HG02642 (cell line): ENCODE data around the gene POLR2L.
A peak's percentile ranks its signal among the peaks of the same experiment; 100 is the strongest.

Experiments
- ATAC-seq: cut with Tn5 transposase; IDR thresholded peaks from one replicate; pipeline ENCODE4 v1.9.1; 2021; ENCODE audit warnings: mild to moderate bottlenecking; ENCODE audit not compliant: unreplicated experiment, poor library complexity

Gene POLR2L

GRCh38 chr11:842370-843002, at the start of gene POLR2L, which contains the start of gene TSPAN4:
Gene POLR2L, minus strand, starts transcription at chr11:842529. Its CDS starts 21 bp downstream, at chr11:842508.
Gene TSPAN4, plus strand, starts transcription at chr11:842852. Its CDS starts 7,453 bp downstream, at chr11:850305.
- ATAC-seq, result peak; percentile 70

DNA sequence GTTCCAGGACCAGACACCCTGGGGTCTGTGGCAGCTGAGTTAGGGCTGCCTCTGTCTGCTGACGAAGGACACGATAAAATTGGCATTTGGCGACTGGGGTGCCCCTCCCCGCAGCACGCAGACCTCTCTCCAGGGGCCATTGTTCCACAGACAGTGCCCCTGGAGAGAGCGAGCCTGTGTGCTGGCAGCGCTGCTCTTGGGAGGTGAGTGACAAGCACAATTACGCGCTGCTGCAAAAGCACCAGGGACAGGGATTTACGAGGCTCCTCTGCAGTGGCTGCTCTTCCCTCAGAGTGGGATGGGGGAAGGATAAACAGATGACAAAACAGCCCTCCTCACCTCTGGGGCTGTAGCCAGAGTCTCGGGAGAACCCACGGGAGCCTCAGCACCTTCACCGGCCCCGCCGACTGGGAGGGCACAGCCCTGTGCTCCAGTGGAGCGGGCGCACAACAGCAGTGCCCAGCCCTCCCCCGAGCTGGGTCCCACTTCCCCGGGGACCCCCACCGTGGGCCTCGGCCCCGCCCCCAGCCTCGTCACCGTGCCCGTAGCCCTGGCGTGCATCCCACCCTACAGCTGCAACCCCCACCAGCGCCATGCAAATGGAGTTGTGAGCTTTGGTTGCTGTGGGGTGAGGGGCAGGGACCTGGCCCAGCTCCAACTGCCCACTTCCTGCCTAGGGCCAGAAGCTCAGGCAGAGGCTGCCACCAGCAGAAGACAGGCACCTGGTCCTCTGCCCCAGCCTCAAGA, 48.6 kb upstream of the POLR2L start:
- ATAC-seq, result no peak

DNA sequence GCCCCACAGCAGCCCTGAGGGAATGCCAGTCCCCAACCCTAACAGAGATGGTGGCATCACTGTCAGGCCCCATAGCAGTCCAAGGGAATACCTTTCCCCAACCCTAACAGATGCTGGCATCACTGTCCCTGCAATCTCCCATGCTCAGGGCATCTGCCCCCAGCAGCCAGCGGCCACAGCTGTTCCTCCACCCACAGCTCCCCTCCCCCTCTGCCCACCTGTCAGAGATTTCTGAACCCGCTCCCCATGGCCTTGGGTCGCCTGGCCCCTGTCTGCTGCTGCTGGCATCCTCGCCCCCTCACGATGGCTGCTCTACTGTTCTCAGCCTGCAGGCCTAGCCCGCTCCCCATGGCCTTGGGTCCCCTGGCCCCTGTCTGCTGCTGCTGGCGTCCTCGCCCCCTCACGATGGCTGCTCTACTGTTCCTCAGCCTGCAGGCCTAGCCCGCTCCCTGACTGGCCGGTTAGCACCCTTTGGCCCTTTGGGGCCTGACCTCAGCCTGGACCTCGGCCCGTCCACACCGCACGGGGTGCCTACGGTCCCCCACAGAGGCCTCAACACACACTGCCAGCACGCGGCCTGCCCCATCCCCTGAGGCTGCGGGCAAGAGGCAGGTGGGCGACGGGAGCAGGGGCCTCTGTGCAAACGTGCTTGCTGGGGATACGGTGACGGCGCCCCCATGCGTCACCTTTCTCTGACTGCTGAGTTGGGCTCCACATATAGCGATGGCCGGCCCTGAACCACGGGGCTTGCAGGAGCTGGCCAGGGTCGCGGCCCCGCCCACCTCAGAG, 47.6 kb upstream of the POLR2L start:
- ATAC-seq, result no peak

DNA sequence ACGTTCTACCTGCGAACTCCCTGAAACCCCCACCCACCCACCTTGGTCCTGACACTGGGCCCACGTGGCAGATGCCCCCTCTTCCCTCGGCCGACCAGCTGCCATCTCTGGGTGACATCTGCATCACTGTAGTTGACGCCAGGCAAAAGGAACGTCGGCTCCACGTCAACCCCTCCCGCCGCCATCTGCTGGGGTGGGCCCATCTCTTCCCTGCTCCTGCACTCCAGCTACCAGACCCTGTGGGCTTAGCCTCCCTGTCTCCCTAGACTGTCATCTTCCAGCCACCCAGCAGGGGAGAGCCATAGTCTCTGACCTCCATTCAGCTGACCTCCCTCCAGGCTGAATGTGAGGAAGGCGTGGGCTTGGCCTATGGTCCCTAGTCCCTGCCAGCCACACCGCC, 46.9 kb upstream of the POLR2L start:
- ATAC-seq, result no peak

- ATAC-seq, result no peak
Observed at GRCh38 chr11:888310-889212, 46.2 kb upstream of the POLR2L start.

GRCh38 chr11:887589-887988, 45.3 kb upstream of the POLR2L start:
- no peak for ATAC-seq

DNA sequence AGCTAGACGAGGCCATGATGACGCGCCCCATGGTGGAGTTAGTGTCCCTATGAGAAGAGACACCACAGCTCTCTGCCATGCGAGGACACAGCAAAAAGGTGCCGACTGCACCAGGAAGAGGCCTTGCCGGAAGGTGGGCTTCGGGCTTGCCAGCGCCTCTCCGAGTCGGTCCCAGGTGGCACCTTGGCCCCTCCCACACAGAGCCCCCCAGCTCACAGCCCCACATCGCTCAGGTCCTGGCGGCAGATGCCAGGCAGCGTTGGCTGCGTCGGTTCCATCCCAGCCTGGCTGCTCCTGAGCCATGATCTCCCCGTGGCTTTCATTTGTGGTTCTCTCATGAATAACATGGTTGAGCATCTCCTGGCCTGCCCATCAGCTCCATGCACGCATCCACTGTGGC, 44.2 kb upstream of the POLR2L start:
- no peak for ATAC-seq

DNA sequence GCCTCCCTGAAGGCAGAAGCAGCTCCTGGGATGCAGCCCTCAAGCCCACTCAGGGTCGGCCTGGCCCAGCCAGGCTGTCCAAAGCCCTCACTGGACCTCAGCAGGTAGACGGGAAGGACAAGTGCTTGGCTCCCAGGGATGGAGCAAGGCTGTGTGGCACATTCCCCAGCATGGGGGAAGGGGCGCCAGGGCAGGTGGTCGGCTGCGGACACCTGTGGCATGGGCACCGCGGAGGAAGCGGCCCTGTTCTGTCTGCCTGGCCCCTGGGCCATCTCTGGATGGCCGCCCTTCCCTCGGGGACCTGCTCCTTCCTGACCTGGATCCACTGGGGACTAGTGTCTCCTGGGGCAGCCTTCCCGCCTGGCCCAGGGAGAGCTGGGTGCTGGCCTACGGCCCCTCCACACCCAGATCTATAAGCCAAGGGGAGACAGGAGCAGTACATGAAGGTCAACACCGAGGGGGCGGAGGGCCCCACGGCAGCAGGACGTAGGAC, 42.3 kb upstream of the POLR2L start:
- no peak for ATAC-seq

GRCh38 chr11:883527-883926, 41.2 kb upstream of the POLR2L start:
- ATAC-seq, result no peak

- ATAC-seq, result no peak
Observed at GRCh38 chr11:882596-882995, 40.3 kb upstream of the POLR2L start.

DNA sequence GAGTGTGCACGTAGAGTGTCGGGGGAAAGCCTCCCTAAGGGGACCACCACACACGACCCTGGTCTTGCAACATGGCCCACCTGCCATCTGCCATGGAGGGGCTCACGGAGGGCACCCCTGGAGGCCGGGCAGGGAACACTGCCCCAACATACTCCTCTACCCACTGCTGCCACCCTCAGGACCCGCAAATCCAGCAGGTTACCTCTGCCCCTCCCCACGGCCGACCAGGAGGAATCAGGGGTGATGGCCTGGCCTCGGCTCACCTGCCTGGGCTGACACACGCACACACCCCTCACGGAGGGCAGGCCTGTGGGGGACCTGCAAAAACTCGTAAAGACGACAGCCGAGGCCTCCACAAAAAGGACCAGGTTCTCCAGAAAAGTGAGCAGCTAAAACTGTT, 38.1 kb upstream of the POLR2L start:
- ATAC-seq, result no peak

DNA sequence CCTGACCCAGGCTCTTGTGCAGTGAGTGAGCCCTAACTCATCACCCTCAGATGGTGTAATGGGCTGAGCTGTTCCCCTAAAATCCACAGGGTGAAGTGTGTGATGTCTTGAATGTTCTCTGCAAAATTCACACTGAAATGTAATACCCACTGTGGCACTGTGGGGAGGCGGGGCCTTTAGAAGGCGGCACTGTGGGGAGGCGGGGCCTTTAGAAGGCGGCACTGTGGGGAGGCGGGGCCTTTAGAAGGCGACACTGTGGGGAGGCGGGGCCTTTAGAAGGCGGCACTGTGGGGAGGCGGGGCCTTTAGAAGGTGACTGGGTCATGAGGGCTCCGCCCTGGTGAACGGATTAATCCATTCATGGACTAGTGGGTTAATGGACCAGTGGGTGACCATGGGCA, 35.2 kb upstream of the POLR2L start:
- no peak for ATAC-seq

DNA sequence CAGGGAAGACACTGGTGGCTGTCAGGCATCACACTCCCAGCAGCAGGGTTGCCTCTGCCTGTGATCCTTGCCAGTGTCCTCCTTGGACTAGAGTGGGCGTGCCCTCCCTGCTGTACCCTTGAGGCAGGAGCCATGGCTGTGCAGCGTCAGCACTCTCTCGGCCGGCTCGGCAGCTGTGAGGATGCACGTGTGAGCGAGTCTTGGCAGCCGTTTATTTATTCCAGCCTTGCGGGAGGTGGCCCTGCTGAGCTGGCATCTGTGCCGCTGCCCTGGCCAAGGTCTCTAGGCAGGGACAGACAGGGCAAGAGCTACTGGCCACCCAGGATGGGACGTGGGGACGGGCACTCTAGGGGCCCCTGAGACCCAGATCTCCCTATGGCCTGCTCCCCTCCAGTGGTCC, 34.2 kb upstream of the POLR2L start:
- no peak for ATAC-seq

DNA sequence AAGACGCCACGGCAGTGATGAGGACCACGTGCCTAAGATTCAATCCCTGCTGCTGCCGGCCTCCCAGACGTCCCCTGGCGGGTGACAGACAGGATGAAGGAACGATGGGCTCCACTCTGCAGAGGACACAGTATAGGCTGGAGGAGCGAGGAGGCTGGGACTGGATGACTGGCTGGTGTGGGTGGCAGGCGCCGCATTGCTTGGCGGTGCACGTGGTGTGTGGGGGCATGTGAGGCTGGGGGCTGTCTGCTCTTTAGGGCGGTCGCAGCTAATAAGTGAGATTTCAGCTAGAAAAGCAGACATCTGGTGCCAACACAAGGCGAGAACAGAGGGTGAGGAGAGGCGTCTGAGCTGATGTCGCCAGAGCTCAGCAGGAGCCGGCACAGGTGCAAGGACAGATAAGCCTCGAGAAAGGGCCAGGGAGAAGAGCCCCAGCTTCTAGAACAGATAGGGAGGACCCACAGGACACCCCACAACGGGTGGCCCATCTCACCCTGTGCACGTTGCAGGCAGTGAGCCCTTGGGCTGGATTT, 33.5 kb upstream of the POLR2L start:
- no peak for ATAC-seq

DNA sequence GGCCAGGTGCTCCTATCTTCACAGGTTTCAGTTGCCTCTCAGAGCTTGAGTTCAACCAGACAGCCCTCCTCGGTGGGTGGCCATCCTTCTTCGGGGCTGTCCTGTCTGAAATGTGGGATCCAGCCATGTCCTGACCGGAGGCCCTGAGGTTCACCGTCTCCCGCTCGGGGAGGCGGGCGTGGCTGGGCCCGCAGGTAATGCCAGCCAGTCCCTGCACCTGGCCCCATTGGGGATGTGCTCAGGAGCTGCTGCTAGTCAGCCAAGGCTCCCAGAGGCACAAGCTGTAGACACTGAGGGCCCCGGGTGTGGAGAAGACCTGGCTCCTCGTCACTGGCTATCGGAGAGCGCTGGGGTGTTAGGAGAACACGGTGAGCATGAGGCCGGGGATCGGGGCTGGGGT, 32.9 kb upstream of the POLR2L start:
- no peak for ATAC-seq

- no peak for ATAC-seq
Observed at GRCh38 chr11:873706-874105, 31.4 kb upstream of the POLR2L start.

DNA sequence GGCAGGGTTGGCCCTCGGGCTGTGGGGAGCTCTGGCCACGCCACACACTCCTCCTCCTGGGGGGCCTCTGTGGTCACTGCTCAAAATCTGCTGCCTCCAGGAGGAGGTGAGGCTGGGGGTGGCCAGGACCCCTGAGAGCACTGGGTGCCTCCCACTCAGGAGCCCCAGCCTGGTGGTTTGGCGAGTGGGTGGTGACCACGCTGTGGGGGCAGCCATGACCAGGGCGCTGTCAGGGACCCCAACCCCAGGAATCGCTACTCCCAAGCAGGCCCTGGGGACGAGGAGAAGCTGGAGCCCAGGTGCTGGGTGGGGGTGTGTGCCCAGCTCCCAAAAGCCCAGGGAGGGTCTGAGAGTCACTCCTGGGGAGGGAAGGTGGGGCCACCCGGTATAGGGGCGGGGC, 30.5 kb upstream of the POLR2L start:
- no peak for ATAC-seq

DNA sequence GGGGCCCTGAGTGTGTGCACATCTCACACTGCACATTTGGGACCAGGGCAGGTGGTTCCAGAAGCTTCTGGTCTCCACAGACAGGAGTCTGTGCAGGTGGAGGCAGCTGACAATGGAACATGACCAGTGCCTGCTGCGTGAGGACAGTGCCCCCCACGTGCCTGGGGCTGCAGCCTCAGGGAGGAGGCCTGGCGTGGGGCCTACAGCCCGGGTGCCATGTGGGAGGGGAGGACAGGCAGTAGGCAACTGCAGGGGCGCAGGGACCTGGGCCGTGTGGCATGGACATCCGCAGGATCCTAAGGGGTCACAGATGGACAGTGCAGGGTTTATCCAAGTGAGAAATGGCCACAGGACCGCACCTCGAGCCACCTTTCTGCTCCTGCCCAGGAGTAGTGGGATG, 29.1 kb upstream of the POLR2L start:
- ATAC-seq, result no peak

- no peak for ATAC-seq
Observed at GRCh38 chr11:870418-870817, 28.1 kb upstream of the POLR2L start.

DNA sequence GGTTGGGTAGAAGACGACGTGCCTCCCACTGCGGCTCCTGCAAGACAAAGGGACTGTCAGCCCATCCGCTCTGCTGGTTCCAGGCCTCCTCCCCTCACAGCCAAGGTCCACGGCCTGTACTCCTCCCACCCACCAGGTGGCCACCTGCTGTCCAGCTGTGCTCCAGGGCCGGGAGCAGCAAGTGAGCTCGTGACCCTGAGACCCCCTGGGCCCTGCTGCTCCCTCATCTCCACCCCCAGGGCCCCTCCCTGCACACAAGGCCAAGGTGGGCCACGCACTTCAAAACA, 27.7 kb upstream of the POLR2L start:
- no peak for ATAC-seq
